GM18873 (cell line): Measurements from ENCODE around the gene PSMB7.
"Not testable (repeated sequence)": the region's sequence is repeated elsewhere in the genome, so short reads cannot be mapped to it uniquely, and the experiment has no call there.

ENCODE experiments used
- ATAC-seq: cut with Tn5 transposase; IDR thresholded peaks from one replicate; pipeline ENCODE4 v1.9.1; 2021; ENCODE audit warnings: mild to moderate bottlenecking, moderate library complexity, moderate number of reproducible peaks; ENCODE audit not compliant: unreplicated experiment, low FRiP score

Gene PSMB7

GRCh38 chr9:124444166-124444565 is 28.9 kb upstream of the PSMB7 start:
- ATAC-seq, result no peak

- no peak for ATAC-seq
Measured at GRCh38 chr9:124443625-124444024, 28.4 kb upstream of the PSMB7 start.

- ATAC-seq, result no peak
Measured at GRCh38 chr9:124442826-124443225, 27.6 kb upstream of the PSMB7 start.

- no peak for ATAC-seq
Measured at GRCh38 chr9:124442379-124442778, 27.1 kb upstream of the PSMB7 start.

GRCh38 chr9:124441291-124441690 is 26.0 kb upstream of the PSMB7 start:
- ATAC-seq, result no peak

GRCh38 chr9:124440786-124441185 is 25.5 kb upstream of the PSMB7 start:
- ATAC-seq, result no peak

- ATAC-seq, result no peak
Measured at GRCh38 chr9:124439686-124440243, 24.5 kb upstream of the PSMB7 start.

GRCh38 chr9:124439086-124439485 is 23.8 kb upstream of the PSMB7 start:
- no peak for ATAC-seq

- ATAC-seq, result no peak
Measured at GRCh38 chr9:124438091-124438490, 22.8 kb upstream of the PSMB7 start.

- ATAC-seq, result no peak
Measured at GRCh38 chr9:124437086-124437485, 21.8 kb upstream of the PSMB7 start.

GRCh38 chr9:124436320-124436719 is 21.1 kb upstream of the PSMB7 start:
- no peak for ATAC-seq

- no peak for ATAC-seq
Measured at GRCh38 chr9:124429530-124429867, 14.3 kb upstream of the PSMB7 start.

- ATAC-seq, result no peak
Measured at GRCh38 chr9:124428751-124429529, 13.7 kb upstream of the PSMB7 start.

- ATAC-seq, result no peak
Measured at GRCh38 chr9:124427281-124427680, 12.0 kb upstream of the PSMB7 start.

- ATAC-seq, result no peak
Measured at GRCh38 chr9:124426361-124426760, 11.1 kb upstream of the PSMB7 start.

GRCh38 chr9:124425733-124426132 is 10.5 kb upstream of the PSMB7 start:
- not testable (repeated sequence) for ATAC-seq

GRCh38 chr9:124423591-124423990 is 8.3 kb upstream of the PSMB7 start:
- no peak for ATAC-seq

GRCh38 chr9:124423155-124423554 is 7.9 kb upstream of the PSMB7 start:
- no peak for ATAC-seq

- ATAC-seq, result no peak
Measured at GRCh38 chr9:124420991-124421543, 5.8 kb upstream of the PSMB7 start.

GRCh38 chr9:124419832-124420489 is 4.7 kb upstream of the PSMB7 start:
- no peak for ATAC-seq

GRCh38 chr9:124415852-124416484 is 726 bp upstream of the PSMB7 start:
- ATAC-seq, result no peak
